NCI-H524 (cell line): ENCODE data around the gene KNCN.

Experiments
- DNase-seq, 2 experiments: peaks; one replicate each; lab custom pipeline; 2025; lab: John Stamatoyannopoulos, UW

KNCN gene

DNA sequence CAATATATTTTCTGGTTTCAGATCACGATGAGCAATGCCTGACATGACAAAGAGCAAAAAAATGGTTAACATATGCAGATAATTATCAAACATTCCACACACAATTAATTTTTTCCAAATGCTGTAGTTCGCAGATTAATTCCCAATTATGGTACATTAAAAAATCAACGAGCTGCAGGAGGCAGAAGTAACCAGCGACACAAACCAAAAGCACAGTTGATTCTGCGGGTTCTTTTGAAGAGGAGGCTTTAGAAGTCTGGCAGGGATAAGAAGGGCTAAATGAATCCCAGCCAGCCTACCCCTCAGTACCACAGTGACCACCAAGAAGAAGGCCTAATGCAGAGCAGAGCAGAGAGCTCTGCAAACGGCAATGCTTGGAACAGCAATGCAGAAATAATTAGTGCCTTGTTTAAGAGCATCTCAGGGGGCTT lies 17.0 kb upstream of the KNCN start:
- DNase-seq, result no peak

DNA sequence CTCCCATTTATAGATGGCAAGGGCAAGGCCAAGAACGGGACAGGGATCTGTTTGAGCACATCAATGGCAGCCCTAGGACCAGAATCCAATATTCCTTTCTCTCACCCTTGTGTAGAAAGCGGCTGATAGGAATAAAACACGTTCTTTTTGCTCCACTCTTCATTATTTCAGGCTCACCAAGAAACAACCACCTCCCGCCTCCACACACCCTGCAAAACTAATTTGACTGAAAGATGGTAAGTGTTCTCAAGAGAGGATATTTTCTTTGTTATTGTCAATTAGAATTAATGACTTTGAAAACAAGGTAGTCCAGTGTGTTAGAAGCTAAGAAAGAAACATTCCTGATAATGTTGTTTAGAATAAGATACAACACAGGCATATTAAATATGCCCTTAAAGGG lies 11.9 kb upstream of the KNCN start:
- no peak for DNase-seq

DNA sequence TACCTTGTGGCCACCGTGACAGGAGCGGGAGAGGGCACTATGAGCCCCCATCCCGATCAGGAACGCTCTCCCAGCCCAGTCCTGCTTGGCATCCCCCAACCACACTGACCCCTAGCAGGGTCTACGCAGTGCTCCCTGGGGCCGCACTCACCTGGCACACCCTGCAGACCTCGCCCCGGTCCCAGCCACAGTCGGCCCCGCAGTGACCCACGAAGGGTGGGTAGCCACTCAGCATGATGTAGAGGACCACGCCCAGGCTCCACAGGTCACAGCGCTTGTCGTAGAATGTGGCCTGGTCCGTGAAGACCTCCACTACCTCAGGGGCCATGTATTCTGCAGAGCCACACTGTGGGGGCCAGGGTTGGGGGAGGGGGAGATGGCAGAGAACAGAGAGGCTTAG lies 11.1 kb upstream of the KNCN start:
- DNase-seq, result no peak

DNA sequence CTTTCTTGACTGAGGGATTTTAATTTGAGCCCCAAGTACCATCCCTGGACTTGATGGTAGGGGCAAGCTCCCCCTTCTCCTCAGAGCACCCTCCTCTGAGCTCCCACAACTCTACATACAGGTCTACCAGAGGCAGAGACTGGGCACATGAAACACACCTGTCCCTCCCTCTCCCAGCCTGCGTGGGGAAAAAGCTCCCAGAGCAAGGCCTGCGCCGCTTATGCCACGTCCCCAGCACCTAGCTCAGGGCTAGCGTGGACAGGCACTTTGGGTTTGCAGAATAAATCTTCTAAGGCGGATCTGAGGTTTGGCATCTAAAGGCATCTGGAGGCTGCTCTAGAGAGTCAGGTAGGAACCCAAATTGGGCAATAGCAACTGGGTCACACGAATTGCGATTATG lies 7.5 kb upstream of the KNCN start:
- no peak for DNase-seq

DNA sequence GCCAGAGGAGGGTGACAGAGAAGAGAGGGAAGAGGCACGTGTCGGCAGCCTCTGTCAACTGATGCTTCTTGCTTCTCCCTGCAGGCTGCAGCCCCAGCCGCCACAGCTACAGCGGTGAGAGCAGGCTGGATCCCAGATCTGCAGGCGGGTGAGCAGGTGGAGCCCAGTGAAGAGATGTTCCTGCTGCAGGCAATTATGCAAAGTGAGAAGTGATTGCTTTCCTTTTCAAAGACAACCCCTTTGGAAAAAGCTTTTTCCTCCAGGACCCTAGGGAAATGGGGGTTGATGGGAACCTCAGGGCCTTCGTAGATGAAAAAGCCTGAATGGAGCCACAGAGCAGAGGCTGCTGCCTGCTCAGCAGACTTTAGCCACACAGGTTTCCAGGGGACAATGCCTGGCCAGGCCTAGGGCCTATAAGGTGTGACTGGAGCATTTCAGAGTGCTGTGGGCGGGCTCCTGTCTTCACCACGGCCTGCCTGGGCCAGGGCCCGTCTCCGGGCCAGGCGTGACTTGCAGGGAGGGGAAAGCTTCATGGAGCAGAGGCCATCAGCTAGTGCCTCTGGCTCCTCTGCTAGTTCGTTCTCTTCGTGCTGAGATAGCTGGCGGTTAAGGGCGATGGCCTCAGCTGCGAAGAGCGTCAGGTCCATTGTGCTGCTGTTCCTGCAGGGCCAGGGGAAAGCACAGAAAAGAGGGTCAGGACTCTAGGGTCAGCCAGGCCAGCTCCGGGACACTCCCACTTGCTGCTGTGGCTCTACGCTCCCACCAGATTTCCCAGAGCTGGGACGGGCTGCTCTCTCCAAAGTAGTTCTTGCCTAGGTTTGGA lies 6.9 kb upstream of the KNCN start:
- no peak for DNase-seq

DNA sequence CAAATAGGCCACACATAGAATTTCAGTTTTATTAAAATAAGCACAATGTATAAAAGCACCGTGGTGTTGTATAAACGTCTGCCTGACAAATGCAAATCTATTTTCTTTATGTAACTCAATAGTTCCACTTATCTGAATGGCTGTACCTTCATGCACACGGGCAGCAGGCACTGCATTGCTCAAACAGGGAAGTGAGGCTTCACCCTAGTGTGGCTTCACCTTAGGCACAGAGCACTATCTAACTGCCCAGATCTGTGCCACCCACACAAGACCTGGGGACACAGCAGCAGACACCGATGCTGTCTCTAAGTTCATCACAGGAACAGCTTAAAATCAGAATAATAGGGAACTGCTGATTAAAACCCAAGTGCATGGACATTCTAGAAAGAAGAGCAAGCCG lies 6.0 kb upstream of the KNCN start:
- no peak for DNase-seq

DNA sequence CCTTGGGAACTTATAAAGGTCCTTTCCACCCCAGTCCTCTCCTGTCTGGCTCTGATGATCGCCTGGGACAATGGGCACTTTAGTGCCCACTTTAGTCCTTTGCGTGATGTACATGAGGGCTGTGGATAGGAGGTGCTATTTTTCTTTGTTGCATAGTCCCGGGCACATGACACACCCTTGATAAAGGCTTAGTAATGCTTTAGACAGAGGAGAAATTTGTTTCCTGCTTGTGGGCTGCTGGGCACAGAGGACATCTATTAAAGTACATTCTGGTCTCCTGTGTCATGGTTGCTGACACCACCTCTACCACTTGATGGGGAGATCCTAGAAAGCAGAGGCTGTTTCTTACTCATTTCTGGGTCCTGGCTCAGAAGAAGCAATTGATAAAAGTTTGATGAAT lies 5.4 kb upstream of the KNCN start:
- no peak for DNase-seq

DNA sequence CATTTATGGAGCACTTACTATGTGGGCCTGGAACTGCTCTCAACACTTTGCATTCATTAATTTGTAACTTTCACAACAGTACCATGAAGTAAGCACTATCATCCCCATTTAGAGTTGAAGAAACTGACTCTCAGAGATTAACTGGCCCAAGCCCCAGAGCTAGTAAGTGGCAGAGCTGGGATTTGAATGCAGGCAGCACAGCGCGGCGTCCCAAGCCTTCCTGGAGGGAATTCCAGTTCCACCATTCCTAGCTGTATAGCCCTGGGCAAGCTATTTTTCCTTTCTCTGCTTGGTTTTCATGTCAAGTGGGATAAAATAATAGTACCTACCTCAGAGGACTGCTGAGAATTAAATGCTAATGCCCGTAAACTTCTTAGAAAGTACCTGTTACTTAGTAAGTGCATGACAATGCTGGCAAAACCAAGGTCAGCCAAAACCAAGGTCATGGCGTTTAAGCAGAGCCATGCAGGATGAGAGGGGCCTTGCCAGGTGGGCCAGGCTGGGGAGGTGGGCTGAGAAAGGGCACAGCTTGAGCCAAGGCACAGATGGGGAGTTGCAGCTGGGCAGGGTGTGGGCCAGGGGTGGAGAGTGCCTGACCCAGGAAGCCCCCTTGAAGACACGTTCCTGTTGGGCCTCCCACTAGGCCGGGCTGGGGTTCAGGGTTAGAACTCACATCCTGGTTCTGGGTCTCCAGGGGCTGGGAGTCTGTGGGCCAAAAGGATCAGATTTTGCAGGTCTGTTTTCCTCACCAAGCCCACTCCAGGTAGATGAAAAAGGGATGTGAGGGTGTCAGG lies 4.6 kb upstream of the KNCN start:
- no peak for DNase-seq

DNA sequence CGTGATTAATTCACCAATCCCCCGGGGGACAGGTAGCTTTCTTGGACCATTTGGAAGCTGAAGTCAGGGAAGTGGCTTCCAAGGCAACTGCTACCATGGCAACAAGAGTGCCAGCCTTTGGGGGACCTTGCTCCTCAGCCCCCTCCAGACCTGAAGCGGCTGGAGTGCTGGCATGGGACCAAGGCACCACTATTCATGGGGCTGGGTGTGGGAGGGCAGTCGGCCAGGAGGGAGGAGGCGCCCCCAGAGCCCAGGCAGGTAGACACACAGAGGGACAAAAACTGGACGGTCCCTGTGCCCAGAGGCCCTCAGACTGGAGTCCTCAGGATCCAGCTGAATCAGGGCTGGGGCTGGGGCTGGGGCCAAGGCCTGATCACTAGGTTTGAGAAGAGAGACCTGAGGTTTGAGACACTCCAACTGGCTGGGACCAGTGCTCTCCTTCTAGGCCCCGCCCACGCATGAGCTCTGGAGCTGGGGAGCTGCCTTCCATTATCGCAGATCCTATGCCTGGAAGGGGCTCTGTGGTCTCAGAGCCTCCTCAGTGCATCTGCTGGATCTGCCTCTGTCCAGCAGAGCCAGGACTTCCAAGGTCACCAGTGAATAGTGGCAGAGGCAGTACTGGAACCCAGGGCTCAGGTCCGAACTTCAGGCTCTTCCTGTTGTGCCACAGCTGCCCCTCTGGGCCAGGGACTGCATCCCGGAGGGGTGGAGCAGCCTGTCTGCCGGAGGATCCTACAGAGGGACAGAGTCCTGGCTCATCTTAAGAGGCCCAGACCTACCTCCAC lies 3.3 kb upstream of the KNCN start:
- DNase-seq, result peak; percentile 25 to 59

DNA sequence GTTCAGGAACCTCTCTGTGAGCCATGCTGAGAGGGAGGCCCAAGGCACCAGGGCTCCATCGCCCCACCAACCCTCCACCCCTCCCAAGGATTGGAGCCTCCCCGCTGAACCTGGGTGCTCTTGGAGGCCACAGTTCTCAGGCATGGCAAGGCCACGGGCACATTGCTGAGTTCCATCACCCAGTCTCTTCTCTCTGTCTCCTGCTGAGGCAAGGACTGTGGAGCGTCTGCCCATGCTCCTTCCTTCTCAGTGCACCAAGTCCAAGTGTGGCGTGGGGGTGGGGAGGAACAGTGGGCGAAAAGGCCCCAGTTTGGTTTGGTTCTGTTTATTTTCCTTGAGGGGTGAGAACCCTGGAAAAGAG lies 2.8 kb upstream of the KNCN start:
- no peak for DNase-seq

DNA sequence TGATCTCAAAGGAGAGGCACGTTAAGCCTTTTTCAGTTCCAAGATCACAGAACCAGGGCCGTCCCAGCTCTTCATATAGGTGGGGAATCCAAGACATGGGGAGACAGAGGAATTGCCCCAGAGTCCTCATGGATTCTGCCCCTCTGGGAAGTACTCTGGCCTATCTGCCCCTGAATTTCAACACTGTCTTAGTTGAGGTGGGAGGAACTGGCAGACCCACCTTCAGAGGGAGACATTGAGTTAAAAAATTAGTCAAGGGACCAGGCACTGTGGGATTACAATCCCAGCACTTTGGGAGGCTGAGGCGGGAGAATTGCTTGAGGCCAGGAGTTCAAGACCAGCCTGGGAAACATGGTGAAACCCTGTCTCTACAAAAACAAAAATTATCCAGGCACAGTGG lies 2.1 kb upstream of the KNCN start:
- no peak for DNase-seq

DNA sequence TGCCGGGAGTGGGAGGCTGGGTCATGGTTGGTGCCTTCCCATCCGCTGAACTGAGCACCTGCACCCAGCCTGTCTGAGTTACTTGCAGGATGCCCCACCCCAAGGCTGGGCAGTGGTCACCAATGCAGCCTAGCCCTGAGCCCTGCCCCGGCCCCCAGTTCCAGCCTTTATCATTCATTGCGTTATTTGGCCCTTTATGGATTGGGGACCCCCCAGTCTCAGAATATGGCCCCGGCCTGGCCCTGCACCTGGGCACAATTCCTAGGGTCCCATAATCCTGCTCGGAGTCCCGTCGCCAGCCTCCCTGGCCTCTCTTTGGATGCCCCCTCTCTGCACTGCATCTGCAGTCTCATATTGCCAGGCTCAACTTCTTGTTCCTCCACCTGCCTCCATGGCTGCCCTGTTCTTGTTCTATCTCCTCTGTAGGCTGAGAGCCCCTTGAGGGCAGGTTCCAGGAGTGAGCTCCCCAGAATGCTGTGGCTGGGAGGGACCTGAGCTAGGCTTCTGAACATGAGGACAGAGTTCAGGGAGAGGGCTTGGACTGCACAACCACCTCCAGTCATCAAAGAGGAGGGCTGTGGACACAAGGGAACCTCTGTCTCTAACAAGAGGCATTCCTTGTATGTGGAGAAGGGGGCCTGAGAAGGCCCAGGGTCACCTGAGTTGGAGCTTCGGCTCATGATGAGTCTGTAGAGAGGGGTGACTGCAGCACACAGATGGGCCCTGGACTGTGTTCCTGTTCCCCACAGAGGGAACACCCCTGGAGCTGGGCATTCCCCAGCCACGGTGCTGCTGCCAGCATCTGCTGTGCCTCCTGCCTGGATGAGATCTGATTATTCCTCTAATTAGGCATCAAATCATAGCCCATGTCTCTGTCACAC lies 1.1 kb upstream of the KNCN start:
- no peak for DNase-seq

DNA sequence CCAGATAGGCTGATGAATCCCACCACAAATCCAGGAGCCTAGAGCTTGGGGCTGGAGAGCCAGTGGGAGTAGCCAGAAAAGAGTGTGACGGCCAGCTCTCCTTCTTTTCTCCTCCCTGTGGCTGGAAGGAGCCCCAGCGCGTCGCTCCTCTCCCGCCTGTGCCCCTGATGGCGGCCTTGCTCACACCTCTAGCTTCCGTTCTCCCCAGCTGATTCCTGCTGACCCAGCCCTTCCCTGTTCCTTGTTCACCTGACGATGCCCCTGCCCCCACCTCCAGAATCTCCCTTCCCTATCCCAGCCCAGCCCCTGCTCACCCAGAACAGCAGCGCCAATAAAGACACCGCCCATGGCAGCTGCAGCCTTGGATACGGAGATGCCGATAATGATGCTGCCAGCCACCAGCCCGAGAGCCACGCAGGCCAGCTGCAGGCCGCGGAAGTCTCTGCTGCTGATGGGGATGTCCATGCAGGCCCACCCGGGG lies 656 bp downstream of the KNCN start:
- DNase-seq, result no peak

DNA sequence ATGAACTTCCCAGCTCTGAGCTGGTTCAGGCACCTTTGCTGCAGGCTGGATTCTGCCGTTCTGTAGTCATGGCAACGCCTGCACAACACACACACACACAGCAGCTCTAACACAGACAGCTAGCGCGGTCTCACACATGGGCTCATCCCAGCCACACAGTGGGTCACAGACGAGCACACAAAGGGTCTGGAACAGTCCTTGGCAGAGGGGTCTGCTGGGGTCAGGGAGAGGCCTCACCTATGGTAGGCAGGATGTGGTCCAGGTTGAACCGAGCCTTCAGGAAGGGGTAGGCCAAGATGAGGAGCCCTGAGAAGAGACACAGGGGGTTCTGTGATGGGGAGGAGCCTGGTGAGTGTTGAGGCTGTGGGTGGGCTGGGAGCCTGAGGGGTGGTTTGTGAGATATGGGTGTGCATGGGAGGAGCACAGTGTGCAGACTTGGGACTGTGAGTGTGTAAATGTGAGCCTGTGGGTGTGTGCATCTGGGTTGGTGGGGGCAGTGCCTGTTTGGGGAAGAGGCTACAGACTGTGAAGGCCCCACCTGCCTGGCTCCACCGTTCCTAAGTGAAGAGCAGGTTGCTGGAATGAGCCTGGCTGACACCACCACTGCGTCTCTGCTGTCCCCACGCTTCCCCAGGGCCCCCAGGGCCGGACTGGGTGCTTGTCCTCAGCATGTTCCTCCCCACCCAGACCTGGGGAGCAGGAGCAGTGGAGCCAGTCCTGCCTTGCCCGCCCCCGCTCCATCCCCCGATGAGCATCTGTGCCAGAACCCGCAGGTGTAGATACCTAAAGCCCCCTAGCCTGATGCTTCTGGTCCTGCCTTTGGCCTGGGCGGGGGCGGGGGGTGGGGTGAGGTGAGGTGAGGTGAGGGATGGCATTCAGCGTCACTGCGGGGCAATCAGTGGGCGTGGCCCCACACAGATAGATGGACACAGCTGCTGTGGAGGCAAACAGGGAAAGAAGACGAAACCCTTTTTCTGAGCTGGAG lies 1.5 kb downstream of the KNCN start:
- DNase-seq, result peak in 1 of 2 experiments; percentile 47

DNA sequence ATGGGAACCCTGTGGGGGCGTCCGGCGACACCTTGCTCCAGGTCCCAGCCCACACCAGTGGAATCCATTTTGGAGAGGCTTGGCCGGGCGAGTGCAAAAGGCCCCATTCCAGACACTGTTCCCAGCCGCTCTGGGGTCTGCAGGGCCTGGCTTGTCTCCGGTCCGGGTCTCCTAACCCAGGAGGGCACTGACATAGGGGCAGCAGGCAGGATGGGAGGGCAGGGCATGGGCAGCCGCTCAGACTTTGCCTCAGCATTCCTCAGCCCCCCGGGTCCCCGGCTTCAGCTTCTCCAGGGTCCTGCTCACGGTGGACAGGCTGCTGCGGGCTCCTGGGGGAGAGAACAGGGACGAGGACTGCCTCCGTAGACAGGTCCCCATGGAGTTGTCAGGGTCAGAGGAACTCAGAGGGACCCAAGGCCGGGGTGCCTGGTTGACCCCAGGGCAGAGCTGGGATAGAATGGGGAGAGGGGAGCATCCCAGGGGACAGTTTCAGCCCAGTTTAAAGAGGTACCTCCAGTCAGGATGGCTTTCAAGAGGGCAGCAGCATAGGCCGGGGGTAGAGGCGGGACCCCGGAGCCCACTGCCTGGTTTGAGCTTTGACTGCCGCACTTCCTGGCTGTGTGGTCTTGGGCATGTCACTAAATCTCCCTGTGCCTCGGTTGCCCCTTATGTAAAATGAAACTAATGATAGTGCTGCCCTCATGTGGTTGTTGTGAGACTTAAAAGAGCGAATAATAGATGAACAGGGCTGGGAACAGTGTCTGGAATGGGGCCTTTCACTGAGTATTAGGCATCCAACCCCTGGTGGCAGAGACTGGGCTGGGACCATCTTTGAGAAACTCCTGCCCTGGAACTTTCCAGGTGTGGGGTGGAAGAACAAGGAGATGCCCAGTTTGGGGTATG lies 3.7 kb downstream of the KNCN start:
- DNase-seq, result peak; percentile 30 to 58

DNA sequence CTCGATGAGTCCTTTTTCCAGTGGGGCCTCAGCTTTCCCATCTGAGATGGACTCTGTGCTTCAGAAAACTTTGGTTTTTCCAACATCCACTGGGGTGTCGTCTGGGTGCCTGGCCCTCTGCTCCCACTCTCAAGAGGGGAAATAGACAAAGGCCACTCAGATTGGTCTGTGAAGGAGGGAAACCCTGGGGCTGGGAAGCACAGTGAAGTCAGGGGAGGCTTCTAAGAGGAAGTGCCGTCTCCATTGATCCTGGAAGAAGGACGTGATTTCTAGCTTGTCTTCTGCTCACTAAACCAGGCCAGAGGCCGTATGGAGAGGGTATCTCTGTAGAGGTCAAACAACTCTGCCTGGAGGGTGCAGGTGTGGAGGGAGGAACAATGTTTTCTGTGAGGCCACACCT lies 5.2 kb downstream of the KNCN start:
- DNase-seq, result no peak

DNA sequence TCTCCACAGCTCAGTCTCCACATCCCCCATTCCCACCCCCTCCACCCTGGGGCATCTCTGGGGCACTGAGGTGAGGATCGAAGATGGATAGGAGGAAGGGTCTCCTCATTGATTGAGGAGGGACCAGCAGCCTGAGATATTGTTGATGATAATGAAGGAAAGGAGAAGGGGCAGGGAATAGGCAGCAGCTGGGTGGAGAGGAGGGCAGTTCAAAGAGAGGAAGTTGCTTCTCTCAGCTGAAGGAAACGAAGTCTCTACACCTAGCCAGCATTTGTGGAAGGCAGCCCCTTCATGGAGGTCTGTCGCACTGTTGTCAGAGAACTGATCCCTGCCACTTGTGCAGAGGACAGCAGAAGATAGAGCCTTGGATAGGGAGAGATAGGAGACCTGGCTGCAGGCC lies 5.7 kb downstream of the KNCN start:
- DNase-seq, result no peak

DNA sequence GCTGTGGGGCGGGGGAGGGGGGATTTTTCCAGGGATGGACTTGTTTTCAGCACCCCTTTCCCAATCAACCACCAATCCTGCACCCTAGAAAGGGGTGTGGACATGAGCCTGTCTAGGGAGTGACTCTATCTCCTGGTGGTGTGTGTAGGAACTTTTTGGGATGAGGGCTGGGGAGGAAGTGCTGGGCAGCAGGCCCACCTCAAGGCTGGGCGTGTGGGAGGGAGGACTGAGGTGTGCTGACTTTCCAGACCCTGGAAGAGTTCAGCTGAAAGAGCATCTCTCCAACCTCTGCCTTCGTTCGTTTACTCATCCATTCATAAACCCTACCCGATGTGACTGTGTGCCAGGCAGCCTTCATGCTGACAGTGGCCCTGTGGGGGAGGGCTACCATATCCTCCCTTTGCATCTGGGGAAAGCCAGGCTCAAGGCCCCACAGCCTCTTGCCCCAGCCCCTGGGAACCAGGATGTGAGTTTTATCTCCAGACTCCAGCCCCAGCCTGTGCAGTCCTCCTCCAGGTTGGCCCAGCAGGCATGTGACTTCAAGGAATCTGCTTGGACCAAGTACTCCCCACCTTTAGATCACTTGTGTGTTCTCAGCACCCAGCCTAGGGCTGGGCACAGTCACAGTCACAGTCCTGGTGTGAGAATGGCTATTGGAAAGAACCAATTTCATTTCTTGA lies 6.7 kb downstream of the KNCN start:
- no peak for DNase-seq
